Heart left ventricle (tissue), 16 donors: ENCODE results near the gene ZSCAN25. TPM values are rescaled to one million over a fixed set of nuclear protein-coding genes. Genes with fewer than 3 reads are reported as not detected.
"Not testable (repeated sequence)": the region's sequence is repeated elsewhere in the genome, so short reads cannot be mapped to it uniquely, and the experiment has no call there.

Source experiments
- ATAC-seq, 4 donors: fragments of 200-7000 bp; cut with Tn5 transposase; one replicate each; pipeline ENCODE4 v1.9.1; 2020 to 2022; ENCODE audit warnings: moderate library complexity in 4 of 4, mild to moderate bottlenecking in 3 of 4, moderate number of reproducible peaks in 1 of 4
- DNase-seq, 5 donors: peaks; one replicate each; pipeline ENCODE4 v3.0.0-alpha.2; 2020
- H3K27ac ChIP-seq, 12 donors: fragments of 200-600 bp; sonication (generic) in 4 of 12; one replicate each; pipeline versions ENCODE4 v1.5.0 to v1.8.0; 2016 to 2022; ENCODE audit warnings: mild to moderate bottlenecking in 2 of 12
- H3K27me3 ChIP-seq, 9 donors: fragments of 200-600 bp; sonication (generic) in 2 of 9; one replicate each; pipeline versions ENCODE4 v1.5.1 to v1.8.0; 2016 to 2022; ENCODE audit warnings: mild to moderate bottlenecking in 3 of 9
- H3K36me3 ChIP-seq, 9 donors: fragments of 200-600 bp; sonication (generic) in 2 of 9; one replicate each; pipeline versions ENCODE4 v1.5.0 to v1.8.0; 2018 to 2022; ENCODE audit warnings: mild to moderate bottlenecking in 2 of 9
- H3K4me1 ChIP-seq, 12 donors: fragments of 200-600 bp; sonication (generic) in 4 of 12; one replicate each; pipeline versions ENCODE4 v1.5.0 to v1.8.0; 2016 to 2022; ENCODE audit warnings: mild to moderate bottlenecking in 3 of 12
- H3K4me3 ChIP-seq, 12 donors: fragments of 200-600 bp; sonication (generic) in 4 of 12; one replicate each; pipeline versions ENCODE4 v1.5.0 to v1.8.0; 2017 to 2022; ENCODE audit warnings: mild to moderate bottlenecking in 9 of 12, moderate library complexity in 4 of 12
- H3K9me3 ChIP-seq, 12 donors: fragments of 200-600 bp; sonication (generic) in 4 of 12; one replicate each; pipeline versions ENCODE4 v1.5.0 to v1.8.0; 2016 to 2022; ENCODE audit warnings: mild to moderate bottlenecking in 1 of 12
- POLR2A ChIP-seq, 2 donors: fragments of 450-650 bp; IDR thresholded peaks; one replicate each; pipeline ENCODE4 v1.6.1; 2017; ENCODE audit warnings: antibody characterized with exemption in 2 of 2, mild to moderate bottlenecking in 2 of 2, moderate library complexity in 2 of 2
- WGBS, 4 donors: extraction: QIAGEN DNeasy Blood & Tissue Kit in 2 of 4; methylation state at CpG; one replicate each; pipeline versions ENCODE4 v1.1.5 to v1.1.7; 2013 to 2018; 5-methylcytosine and 5-hydroxymethylcytosine counted together
- intact Hi-C, 10 donors: fragments of 100-400 bp; cut with DNase I; formaldehyde crosslinking; loops; one replicate each; pipeline versions ENCODE4 v1.11.1 to v1.14.2; 2022
- polyA plus RNA-seq, 2 donors: library from polyadenylated mRNA; stranded (reverse); fragments of 200-250 nt; gene quantifications; one replicate each; pipeline ENCODE4 v1.2.3, GENCODE V29; 2013
- total RNA-seq, 9 donors: library from RNA; depleted of rRNA in 2 of 9; stranded (reverse); fragments of >200 nt in 2 of 9; fragmentation: NEBNext Ultra II Directional in 3 of 9; extraction: Animal tissue kit (Norgen Biotek cat#: 25700) in 3 of 9; gene quantifications; one replicate each; pipeline versions ENCODE4 v1.1.0 to v1.2.4, GENCODE V29; 2016 to 2023
- TF ChIP-seq, protein P1 (sequence below), 12 donors: fragments of 200-600 bp; sonication (generic) in 4 of 12; IDR thresholded peaks; one replicate each; pipeline versions ENCODE4 v1.5.0 to v1.8.0; 2018 to 2022; ENCODE audit warnings: antibody characterized with exemption in 12 of 12, mild to moderate bottlenecking in 5 of 12
- donor health status: ischemic (EF 13 %, LVEDD 7.1; RV severe dilation, severe dysfunction).
- donor health status: healthy with polysubstance abuse.
- donor health status: DM: no; HTN: yes; CAD: no.
- donor health status: DM: no; HTN: no; CAD: no.
- donor health status: ischemic (EF 25% LVEDD 6.9; RV normal size, moderate dysfunction).
- donor health status: ischemic (EF 25% LVEDD 5.7; RV mildly dilated, moderate dysfunction).
- donor health status: healthy.
- donor health status: DM: yes; HTN: yes; CAD: no.
- donor health status: ischemic (EF 35%, LVEDD 5.7; RV mildly dilated, moderate dysfunction).
- donor health status: nonischemic (EF 11% LVEDD 7.7; RV severe dilation, severe dysfunction).
- donor health status: DM: yes; HTN: yes; CAD: no.
- donor health status: PGD.
- donor health status: ischemic (EF 29% LVEDD 5.4; RV normal size, mild dysfunction).
- donor health status: nonischemic (EF 23%, LVEDD 6.1; RV moderate dilation, normal function).

The ZSCAN25 gene
- total and polyA plus RNA-seq, 11 donors: 3.4 to 12.0 (median 8.2) TPM

DNA sequence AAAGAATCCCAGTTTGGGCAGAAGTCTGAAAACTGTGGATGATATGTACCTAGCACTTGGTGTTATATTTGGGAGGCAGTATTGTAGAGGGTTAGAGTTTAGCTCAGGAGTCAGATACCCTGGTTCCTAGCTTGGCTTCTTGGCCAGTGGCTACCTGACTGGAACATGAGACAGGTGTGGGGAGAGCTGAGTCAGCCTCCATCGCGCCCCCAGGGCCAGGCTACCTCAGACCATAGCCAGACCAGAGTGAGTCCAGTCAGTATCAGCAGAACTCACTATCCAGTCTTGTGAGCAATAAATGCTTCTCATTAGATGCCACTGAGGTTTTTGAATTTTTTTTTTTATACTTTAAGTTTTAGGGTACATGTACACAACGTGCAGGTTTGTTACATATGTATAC lies 37.0 kb downstream of the ZSCAN25 start:
- peaks cover 0 to 6% (median 0%) of the 10 kb centered on the region in 9 donors for H3K36me3 ChIP-seq
- TF ChIP-seq POLR2A (IDR thresholded peaks at IDR 0.05): no peak
- DNase-seq (no peak), ATAC-seq (no peak)
- no peaks in the 10 kb centered on the region for H3K4me1 ChIP-seq
- WGBS, 4 donors: 92 to 98% (median 95%) methylated on average over 3 of the region's 3 CpGs
- no peak overlapping the region for H3K27ac ChIP-seq
- no peaks in the 10 kb centered on the region for H3K27me3 ChIP-seq
- intact Hi-C loops: no loop called here
- H3K9me3 ChIP-seq: peaks cover 0 to 8% (median 0%) of the 10 kb centered on the region in 12 donors
- no peak overlapping the region for H3K4me3 ChIP-seq

DNA sequence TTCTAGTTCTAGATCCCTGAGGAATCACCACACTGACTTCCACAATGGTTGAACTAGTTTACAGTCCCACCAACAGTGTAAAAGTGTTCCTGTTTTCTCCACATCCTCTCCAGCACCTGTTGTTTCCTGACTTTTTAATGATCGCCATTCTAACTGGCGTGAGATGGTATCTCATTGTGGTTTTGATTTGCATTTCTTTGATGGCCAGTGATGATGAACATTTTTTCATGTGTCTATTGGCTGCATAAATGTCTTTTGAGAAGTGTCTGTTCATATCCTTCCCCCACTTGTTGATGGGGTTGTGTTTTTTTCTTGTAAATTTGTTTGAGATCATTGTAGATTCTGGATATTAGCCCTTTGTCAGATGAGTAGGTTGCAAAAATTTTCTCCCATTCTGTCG lies 37.9 kb downstream of the ZSCAN25 start:
- 83 to 99% (median 94%) methylated on average over 2 to 3 of the region's 3 CpGs for WGBS, 4 donors
- H3K4me3 ChIP-seq, ATAC-seq, H3K27me3 ChIP-seq, H3K36me3 ChIP-seq, DNase-seq, intact Hi-C loops, H3K4me1 ChIP-seq, H3K27ac ChIP-seq: not testable (repeated sequence)
- H3K9me3 ChIP-seq: peaks cover 0 to 12% (median 0%) of the 10 kb centered on the region in 12 donors

DNA sequence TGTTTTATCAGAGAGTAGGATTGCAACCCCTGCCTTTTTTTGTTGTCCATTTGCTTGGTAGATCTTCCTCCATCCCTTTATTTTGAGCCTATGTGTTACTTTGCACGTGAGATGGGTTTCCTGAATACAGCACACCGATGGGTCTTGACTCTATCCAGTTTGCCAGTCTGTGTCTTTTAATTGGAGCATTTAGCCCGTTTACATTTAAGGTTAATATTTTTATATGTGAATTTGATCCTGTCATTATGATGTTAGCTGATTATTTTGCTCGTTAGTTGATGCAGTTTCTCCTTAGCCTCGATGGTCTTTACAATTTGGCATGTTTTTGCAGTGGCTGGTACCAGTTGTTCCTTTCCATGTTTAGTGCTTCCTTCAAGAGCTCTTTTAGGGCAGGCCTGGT lies 41.1 kb downstream of the ZSCAN25 start:
- H3K36me3 ChIP-seq, intact Hi-C loops, H3K4me1 ChIP-seq, H3K27me3 ChIP-seq, DNase-seq, ATAC-seq, H3K4me3 ChIP-seq, H3K27ac ChIP-seq: not testable (repeated sequence)
- H3K9me3 ChIP-seq: peaks cover 0 to 15% (median 0%) of the 10 kb centered on the region in 12 donors
- 85 to 93% (median 91%) methylated on average over 5 of the region's 5 CpGs for WGBS, 4 donors

DNA sequence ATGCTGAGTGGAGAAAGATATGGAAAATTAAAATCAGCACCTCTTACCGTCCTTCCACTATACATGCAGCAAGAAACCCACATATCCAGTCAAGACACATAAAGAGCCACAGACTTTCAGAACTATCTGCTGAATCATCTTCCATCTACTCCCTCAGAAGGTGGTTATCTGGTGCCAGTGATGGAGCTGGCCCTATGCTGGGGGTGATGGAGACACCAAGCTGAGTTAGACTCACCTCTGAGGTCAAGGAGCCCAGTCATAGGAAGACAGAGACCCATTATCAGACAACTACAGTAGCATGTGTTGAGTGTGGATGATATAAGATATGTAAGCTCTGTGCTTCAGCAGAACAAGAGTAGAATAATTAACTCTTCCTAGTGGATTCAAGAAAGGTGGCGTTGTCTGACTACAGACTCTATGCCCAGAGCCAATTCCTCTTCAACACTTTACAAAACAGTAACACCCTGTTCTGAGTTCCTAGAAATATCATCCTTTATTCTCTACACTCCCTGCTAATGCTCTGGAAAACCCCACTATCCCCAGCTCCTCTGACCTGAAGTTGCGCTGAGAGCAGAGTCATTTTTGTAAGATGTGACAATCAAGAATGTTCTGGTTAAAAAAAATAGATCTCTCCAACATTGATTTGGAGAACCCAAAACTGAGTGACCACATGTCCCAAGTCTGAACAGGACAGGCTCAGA lies 48.7 kb downstream of the ZSCAN25 start:
- Histone ChIP-seq H3K4me3 (no peak overlapping the region), H3K9me3 (no peaks in the 10 kb centered on the region), H3K27me3 (no peaks in the 10 kb centered on the region), H3K36me3 (peaks cover 0 to 10% (median 3%) of the 10 kb centered on the region in 9 donors), H3K4me1 (peaks cover 0 to 5% (median 0%) of the 10 kb centered on the region in 12 donors), H3K27ac (no peak overlapping the region)
- DNase-seq (no peak), ATAC-seq (no peak)
- TF ChIP-seq, protein P1, sequence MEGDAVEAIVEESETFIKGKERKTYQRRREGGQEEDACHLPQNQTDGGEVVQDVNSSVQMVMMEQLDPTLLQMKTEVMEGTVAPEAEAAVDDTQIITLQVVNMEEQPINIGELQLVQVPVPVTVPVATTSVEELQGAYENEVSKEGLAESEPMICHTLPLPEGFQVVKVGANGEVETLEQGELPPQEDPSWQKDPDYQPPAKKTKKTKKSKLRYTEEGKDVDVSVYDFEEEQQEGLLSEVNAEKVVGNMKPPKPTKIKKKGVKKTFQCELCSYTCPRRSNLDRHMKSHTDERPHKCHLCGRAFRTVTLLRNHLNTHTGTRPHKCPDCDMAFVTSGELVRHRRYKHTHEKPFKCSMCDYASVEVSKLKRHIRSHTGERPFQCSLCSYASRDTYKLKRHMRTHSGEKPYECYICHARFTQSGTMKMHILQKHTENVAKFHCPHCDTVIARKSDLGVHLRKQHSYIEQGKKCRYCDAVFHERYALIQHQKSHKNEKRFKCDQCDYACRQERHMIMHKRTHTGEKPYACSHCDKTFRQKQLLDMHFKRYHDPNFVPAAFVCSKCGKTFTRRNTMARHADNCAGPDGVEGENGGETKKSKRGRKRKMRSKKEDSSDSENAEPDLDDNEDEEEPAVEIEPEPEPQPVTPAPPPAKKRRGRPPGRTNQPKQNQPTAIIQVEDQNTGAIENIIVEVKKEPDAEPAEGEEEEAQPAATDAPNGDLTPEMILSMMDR (IDR thresholded peaks at IDR 0.05): no peak
- no peak for TF ChIP-seq POLR2A (IDR thresholded peaks at IDR 0.05)
- intact Hi-C loops: no loop called here
- WGBS, 4 donors: 94 to 98% (median 96%) methylated on average over 3 of the region's 3 CpGs

DNA sequence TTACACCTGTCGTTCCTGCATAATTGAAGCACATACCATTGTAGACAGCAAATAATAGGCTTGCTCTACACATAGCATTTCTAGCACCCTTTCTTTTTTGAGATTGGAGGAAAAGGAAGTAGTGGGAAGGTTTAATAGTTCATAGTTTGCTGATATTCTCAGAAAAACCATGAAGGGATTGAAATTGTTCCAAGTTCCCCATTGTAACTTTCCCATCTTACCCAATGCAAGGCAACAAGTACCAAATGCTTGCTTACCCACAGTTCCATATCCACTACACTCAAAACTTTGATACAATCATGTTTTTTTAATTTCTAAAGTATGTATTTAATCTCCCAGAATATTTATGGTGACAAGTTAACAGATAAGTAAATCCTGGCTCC lies 49.3 kb downstream of the ZSCAN25 start:
- Histone ChIP-seq H3K27me3 (no peaks in the 10 kb centered on the region), H3K9me3 (no peaks in the 10 kb centered on the region), H3K4me3 (no peak overlapping the region), H3K36me3 (peaks cover 0 to 8% (median 3%) of the 10 kb centered on the region in 9 donors), H3K4me1 (peaks cover 0 to 5% (median 0%) of the 10 kb centered on the region in 12 donors), H3K27ac (no peak overlapping the region)
- WGBS, 4 donors: 88 to 93% (median 89%) methylated on average over 1 of the region's 1 CpG
- ATAC-seq (no peak), DNase-seq (no peak)
- intact Hi-C loops: no loop called here
- no peak for TF ChIP-seq POLR2A (IDR thresholded peaks at IDR 0.05)
- TF ChIP-seq, protein P1 (IDR thresholded peaks at IDR 0.05): no peak

DNA sequence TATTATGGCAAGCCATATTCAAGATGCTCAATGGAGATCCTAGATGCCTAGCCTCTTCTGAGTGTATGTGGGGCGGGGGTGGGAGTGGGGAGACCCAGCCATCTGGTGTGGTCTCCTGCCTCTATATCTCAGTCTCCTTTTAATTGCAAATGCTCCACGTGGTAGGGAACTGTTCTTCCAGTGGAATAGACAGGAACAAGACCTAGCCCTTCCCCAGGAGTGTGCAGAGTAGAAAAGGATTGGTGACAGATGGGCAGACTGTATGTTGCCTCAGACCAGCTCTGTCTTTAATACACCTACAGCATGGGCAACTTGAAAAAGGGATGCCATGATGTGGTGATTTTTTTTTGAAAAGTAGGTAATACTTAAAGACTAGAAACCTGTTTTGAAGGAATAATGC lies 50.4 kb downstream of the ZSCAN25 start:
- no peaks in the 10 kb centered on the region for H3K9me3 ChIP-seq
- no peak for ATAC-seq
- TF ChIP-seq, protein P1 (IDR thresholded peaks at IDR 0.05): no peak
- no peak for TF ChIP-seq POLR2A (IDR thresholded peaks at IDR 0.05)
- peaks cover 0 to 6% (median 2%) of the 10 kb centered on the region in 9 donors for H3K36me3 ChIP-seq
- H3K27ac ChIP-seq: no peak overlapping the region
- H3K27me3 ChIP-seq: no peaks in the 10 kb centered on the region
- H3K4me1 ChIP-seq: peaks cover 0 to 5% (median 0%) of the 10 kb centered on the region in 12 donors
- no peak overlapping the region for H3K4me3 ChIP-seq
- WGBS, 4 donors: 69 to 71% (median 69%) methylated on average over 2 of the region's 2 CpGs
- DNase-seq: no peak
- intact Hi-C loops: no loop called here
